OCI-LY3 (cell line): ENCODE data around the gene DUSP21.

ENCODE experiments used
- EZH2phosphoT487 ChIP-seq: fragments of 200-600 bp; shearing (Covaris generic); IDR thresholded peaks from 2 replicates; pipeline ENCODE4 v1.6.1; 2018; ENCODE audit warnings: antibody characterized with exemption, mixed run types, low read depth
- TF ChIP-seq, protein P1 (sequence below): fragments of 200-600, 300-600 bp; sonication (generic); IDR thresholded peaks from 2 replicates; pipeline ENCODE4 v1.5.1; 2014; ENCODE audit warnings: antibody characterized with exemption, low read length, low read depth

DNA sequence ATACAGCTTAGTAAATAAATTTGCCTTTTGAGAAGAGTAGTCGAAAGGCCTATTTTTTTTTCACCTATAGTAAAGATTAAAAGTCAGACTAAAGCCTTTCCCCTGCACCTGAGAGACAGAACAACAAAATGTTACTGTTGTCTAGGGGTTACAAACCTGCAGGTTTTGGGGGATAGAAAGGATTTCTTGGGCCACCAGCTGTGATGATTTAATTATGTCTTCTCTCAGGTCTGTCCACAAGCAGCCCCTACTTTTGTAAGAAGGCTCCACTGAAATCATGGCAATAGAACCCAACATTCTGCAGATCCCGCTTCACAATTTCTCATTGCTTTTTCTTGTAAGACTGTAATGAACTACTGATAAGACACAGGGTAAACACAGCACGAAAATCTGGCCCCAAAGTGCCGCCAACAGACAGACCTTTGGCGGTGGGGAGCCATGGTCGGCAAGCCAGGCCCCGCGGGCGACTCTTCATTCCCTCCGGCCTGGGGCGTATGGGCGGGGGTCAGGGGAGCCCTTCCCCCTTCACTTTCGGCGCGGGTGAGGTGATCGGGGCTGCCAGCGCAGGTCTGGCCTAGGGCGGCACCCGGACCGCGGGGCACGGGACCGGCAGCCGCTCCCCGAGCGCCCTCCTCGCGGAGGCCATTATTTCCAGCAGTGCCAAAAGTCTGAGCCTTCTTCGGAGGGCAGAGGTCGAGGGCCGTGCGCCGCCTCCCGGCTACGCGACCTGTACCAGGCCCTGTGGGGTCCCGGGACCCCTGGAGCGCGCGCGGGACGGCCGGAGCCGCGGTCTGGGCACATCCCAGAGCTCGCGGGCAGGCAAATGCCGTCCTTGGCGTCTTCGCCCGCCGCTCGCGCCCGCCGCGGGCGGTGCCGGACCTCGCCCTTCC is 28.4 kb downstream of the DUSP21 start:
- TF ChIP-seq, protein P1, sequence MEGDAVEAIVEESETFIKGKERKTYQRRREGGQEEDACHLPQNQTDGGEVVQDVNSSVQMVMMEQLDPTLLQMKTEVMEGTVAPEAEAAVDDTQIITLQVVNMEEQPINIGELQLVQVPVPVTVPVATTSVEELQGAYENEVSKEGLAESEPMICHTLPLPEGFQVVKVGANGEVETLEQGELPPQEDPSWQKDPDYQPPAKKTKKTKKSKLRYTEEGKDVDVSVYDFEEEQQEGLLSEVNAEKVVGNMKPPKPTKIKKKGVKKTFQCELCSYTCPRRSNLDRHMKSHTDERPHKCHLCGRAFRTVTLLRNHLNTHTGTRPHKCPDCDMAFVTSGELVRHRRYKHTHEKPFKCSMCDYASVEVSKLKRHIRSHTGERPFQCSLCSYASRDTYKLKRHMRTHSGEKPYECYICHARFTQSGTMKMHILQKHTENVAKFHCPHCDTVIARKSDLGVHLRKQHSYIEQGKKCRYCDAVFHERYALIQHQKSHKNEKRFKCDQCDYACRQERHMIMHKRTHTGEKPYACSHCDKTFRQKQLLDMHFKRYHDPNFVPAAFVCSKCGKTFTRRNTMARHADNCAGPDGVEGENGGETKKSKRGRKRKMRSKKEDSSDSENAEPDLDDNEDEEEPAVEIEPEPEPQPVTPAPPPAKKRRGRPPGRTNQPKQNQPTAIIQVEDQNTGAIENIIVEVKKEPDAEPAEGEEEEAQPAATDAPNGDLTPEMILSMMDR = no peak
- TF ChIP-seq EZH2phosphoT487 = no peak
